ENCODE results near the gene SPCS1.

DNA sequence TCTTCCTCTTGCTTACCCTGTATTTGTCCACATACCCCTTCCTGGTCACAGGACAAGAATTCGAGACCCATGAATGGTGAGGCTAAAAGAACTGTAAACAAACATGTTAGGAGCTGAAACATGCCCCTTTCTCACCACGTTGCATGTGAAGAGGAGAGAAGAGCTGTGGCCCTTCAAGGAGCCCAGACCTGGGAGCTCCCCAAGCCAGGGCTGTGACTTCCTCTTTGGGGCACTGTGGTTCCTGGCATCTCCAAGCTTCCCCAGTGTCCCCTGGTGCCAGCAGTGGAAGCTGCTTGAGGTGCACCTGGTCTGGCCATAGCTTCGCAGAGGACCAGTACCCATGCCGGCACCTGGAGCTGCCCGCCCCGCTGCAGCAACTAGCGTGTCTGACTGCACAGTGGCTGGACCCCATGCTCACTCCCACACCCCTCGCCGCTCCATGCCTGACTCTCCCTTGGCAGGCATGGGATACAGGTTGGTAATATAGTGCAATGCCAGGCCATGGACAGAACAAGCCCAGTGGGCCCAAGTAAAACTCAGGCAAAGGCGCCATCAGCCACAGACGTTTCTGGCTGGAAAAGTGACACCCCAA is 9.9 kb downstream of the SPCS1 start:
- TF ChIP-seq, protein P1, sequence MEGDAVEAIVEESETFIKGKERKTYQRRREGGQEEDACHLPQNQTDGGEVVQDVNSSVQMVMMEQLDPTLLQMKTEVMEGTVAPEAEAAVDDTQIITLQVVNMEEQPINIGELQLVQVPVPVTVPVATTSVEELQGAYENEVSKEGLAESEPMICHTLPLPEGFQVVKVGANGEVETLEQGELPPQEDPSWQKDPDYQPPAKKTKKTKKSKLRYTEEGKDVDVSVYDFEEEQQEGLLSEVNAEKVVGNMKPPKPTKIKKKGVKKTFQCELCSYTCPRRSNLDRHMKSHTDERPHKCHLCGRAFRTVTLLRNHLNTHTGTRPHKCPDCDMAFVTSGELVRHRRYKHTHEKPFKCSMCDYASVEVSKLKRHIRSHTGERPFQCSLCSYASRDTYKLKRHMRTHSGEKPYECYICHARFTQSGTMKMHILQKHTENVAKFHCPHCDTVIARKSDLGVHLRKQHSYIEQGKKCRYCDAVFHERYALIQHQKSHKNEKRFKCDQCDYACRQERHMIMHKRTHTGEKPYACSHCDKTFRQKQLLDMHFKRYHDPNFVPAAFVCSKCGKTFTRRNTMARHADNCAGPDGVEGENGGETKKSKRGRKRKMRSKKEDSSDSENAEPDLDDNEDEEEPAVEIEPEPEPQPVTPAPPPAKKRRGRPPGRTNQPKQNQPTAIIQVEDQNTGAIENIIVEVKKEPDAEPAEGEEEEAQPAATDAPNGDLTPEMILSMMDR (conservative IDR thresholded peaks at IDR 0.05) = no peak
- TF ChIP-seq ZFX (IDR thresholded peaks at IDR 0.05) = no peak

All from C4-2B (cell line).